ENCODE data around the gene TMEM14C. TPM values are rescaled to one million over a fixed set of nuclear protein-coding genes. Genes with fewer than 3 reads are reported as not detected.
"Not testable (repeated sequence)": the region's sequence is repeated elsewhere in the genome, so short reads cannot be mapped to it uniquely, and the experiment has no call there.

The TMEM14C gene
- total RNA-seq, 1 donor from 2014 or later: 128 TPM

- DNase-seq; intact Hi-C loops (cut with micrococcal nuclease); ATAC-seq: not testable (repeated sequence)
These were observed 27.7 kb downstream of the TMEM14C start for GRCh38 chr6:10750568-10750967.

GRCh38 chr6:10751757-10752156 is 28.9 kb downstream of the TMEM14C start:
- ATAC-seq; intact Hi-C loops (cut with micrococcal nuclease): not testable (repeated sequence)

GRCh38 chr6:10756085-10756484 is 33.2 kb downstream of the TMEM14C start:
- no peak for DNase-seq
- ATAC-seq: no peak
- intact Hi-C loops (cut with micrococcal nuclease): no loop called here

More at GRCh38 chr6:10751757-10752156, 28.9 kb downstream of the TMEM14C start:
- DNase-seq: not testable (repeated sequence)

GRCh38 chr6:10759312-10759839 is 36.5 kb downstream of the TMEM14C start:
- ATAC-seq: peak; percentile 66
- DNase-seq: no peak
- intact Hi-C loops (cut with micrococcal nuclease): no loop called here

GRCh38 chr6:10759884-10760329 is 37.0 kb downstream of the TMEM14C start:
- ATAC-seq: peak; percentile 90
- intact Hi-C loops (cut with micrococcal nuclease): no loop called here
- DNase-seq: peak; percentile 33

- DNase-seq (no peak), ATAC-seq (no peak)
- intact Hi-C loops (cut with micrococcal nuclease): no loop called here
These were observed 40.1 kb downstream of the TMEM14C start for GRCh38 chr6:10763006-10763405.

GRCh38 chr6:10769419-10769818 is 46.5 kb downstream of the TMEM14C start:
- no peak for ATAC-seq
- intact Hi-C loops (cut with micrococcal nuclease): no loop called here
- no peak for DNase-seq

GRCh38 chr6:10771371-10771894 is 48.6 kb downstream of the TMEM14C start:
- ATAC-seq: no peak

GRCh38 chr6:10778230-10778629 is 55.4 kb downstream of the TMEM14C start:
- intact Hi-C loops (cut with micrococcal nuclease): no loop called here
- no peak for ATAC-seq
- no peak for DNase-seq

More at GRCh38 chr6:10771371-10771894, 48.6 kb downstream of the TMEM14C start:
- DNase-seq: no peak
- intact Hi-C loops (cut with micrococcal nuclease): no loop called here

GRCh38 chr6:10779076-10779475 is 56.2 kb downstream of the TMEM14C start:
- no peak for DNase-seq

More at GRCh38 chr6:10779076-10779475, 56.2 kb downstream of the TMEM14C start:
- ATAC-seq: no peak
- intact Hi-C loops (cut with micrococcal nuclease): no loop called here

Other genes with a start within 250 kb of the TMEM14C start
- gene GCNT2, start 201.7 kb upstream of the TMEM14C start, total RNA-seq: 41.8 TPM
- not detected for gene C6orf52, start 28.5 kb upstream of the TMEM14C start, total RNA-seq
- gene PAK1IP1, start 28.1 kb upstream of the TMEM14C start, total RNA-seq: 11.0 TPM
- 115 TPM for gene TMEM14B, start 24.7 kb downstream of the TMEM14C start, total RNA-seq
- gene MAK, start 115.5 kb downstream of the TMEM14C start, total RNA-seq: 0.07 TPM
- not detected for gene GCM2, start 159.0 kb downstream of the TMEM14C start, total RNA-seq
- 1.1 TPM for gene SYCP2L, start 164.0 kb downstream of the TMEM14C start, total RNA-seq

All from left ventricle myocardium superior (tissue), 1 donor.